ENCODE measurements around the gene ARRDC4.

ARRDC4 gene

DNA sequence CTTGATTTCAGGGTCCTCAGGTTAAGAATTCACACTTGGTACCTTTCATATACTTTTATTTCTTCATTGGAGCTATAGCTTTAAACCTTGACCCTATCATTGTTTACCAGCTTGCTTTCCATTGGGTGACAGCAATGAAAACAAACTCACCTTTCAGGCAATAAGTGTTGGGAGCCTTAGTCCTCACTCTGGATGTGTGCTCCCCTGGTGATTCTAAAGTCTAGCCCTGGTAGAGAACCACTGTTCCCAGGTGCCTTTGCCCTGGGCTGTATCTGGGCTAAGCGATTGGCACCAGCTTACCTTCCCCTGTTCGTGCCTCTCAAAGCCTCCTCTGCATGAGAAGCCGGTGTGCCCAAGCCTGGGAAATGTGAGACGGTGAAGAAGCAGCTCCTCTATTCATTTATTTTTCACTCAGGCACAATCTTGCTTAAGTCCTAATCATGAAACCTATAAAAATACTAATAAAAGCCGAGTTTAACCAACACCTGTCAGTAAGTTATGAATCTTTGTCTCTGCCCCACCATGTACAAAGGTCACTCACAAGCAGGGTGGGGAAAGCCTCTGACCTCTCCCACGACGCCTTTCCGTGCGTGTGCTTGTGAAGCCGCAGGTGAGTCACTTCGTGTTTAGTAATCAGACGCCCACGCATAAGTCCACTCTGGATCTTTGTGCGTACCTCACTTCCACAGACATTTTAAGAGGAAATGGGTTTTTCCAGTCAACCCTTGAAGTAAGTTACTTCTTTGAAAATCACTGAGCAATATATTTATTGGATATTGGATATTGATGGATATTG lies 12.8 kb upstream of the ARRDC4 start:
- Histone ChIP-seq H3K27me3 (ENCODE audit: low read depth, low read length) (no peaks in the 10 kb centered on the region), H3K4me3 (ENCODE audit: low read depth in 1 of 2, low read length in 2 of 2) (peak overlapping the region in 1 of 2 donors; percentile 17), H3K9me3 (ENCODE audit: control insufficient read depth in 1 of 2, low read length in 2 of 2) (no peaks in the 10 kb centered on the region), H3K36me3 (ENCODE audit: control insufficient read depth in 1 of 2, insufficient read depth in 2 of 2, low read length in 2 of 2) (no peaks in the 10 kb centered on the region), H3K27ac (ENCODE audit: low read length) (no peak overlapping the region), H3K4me1 (ENCODE audit: control insufficient read depth in 1 of 2, insufficient read depth in 2 of 2, low read length in 2 of 2) (no peaks in the 10 kb centered on the region)

DNA sequence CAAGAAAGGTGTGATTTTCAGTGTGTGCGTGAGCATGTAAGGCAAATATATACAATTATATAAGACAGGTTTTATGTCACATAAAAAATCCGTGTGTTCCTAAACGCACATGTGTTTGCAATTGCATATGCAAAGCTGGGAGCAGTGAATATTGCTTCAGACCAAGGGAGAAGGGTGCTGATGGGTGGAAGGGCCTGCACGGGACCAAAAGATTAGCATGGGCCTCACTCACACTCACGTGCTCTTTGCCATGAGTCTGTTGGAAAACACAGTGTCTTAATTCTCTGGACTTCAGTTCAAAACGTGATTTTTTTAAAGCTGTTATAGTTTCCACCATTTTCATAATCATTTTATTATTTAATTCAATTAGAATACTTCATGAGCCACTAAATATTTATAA lies 7.2 kb upstream of the ARRDC4 start:
- H3K27ac ChIP-seq (ENCODE audit: low read length): no peak overlapping the region
- no peaks in the 10 kb centered on the region for H3K36me3 ChIP-seq (ENCODE audit: control insufficient read depth in 1 of 2, insufficient read depth in 2 of 2, low read length in 2 of 2)
- no peaks in the 10 kb centered on the region for H3K4me1 ChIP-seq (ENCODE audit: control insufficient read depth in 1 of 2, insufficient read depth in 2 of 2, low read length in 2 of 2)
- no peaks in the 10 kb centered on the region for H3K27me3 ChIP-seq (ENCODE audit: low read depth, low read length)
- H3K4me3 ChIP-seq (ENCODE audit: low read depth in 1 of 2, low read length in 2 of 2): no peak overlapping the region
- H3K9me3 ChIP-seq (ENCODE audit: control insufficient read depth in 1 of 2, low read length in 2 of 2): no peaks in the 10 kb centered on the region

DNA sequence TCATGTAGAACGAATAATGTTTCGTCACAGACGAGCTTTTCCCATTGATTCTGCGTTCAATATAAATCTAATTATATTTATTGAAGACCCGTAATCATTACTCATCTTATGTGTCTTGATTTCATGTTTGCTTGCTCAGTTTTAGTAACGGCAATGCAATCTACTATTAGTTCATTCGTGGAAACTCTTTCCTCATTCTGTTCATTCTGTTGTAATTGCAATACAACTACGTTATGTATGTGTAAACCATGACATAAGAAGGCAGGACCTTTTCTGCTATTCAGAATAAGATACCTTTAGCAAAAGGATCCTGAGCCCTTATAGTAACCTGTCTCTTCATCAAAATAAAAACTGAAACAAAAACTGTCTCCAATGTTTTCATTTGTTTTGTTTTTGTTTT lies 6.8 kb upstream of the ARRDC4 start:
- H3K27me3 ChIP-seq (ENCODE audit: low read depth, low read length): no peaks in the 10 kb centered on the region
- no peak overlapping the region for H3K4me3 ChIP-seq (ENCODE audit: low read depth in 1 of 2, low read length in 2 of 2)
- H3K36me3 ChIP-seq (ENCODE audit: control insufficient read depth in 1 of 2, insufficient read depth in 2 of 2, low read length in 2 of 2): no peaks in the 10 kb centered on the region
- H3K27ac ChIP-seq (ENCODE audit: low read length): no peak overlapping the region
- no peaks in the 10 kb centered on the region for H3K9me3 ChIP-seq (ENCODE audit: control insufficient read depth in 1 of 2, low read length in 2 of 2)
- H3K4me1 ChIP-seq (ENCODE audit: control insufficient read depth in 1 of 2, insufficient read depth in 2 of 2, low read length in 2 of 2): no peaks in the 10 kb centered on the region

DNA sequence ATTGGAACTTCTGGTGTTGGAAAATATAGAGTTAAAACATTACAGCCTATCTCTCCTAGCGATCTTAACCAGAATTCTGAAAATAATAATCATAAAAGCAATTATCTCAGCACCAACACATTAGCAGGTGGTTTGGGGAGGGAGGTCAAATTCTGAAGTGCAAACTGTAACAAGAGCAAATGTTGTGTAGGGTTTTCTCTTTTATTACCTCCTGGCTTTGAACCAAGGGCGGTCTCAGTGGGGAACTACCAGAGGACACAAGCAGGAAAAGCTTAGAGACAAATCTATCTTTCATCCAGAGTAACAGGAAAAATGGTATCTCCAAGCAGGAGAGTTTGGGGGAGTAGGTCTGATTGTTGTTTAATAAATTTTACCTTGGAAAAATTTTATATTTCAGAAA lies 5.5 kb upstream of the ARRDC4 start:
- no peaks in the 10 kb centered on the region for H3K36me3 ChIP-seq (ENCODE audit: control insufficient read depth in 1 of 2, insufficient read depth in 2 of 2, low read length in 2 of 2)
- no peak overlapping the region for H3K27ac ChIP-seq (ENCODE audit: low read length)
- no peaks in the 10 kb centered on the region for H3K27me3 ChIP-seq (ENCODE audit: low read depth, low read length)
- H3K4me3 ChIP-seq (ENCODE audit: low read depth in 1 of 2, low read length in 2 of 2): no peak overlapping the region
- no peaks in the 10 kb centered on the region for H3K4me1 ChIP-seq (ENCODE audit: control insufficient read depth in 1 of 2, insufficient read depth in 2 of 2, low read length in 2 of 2)
- H3K9me3 ChIP-seq (ENCODE audit: control insufficient read depth in 1 of 2, low read length in 2 of 2): no peaks in the 10 kb centered on the region

DNA sequence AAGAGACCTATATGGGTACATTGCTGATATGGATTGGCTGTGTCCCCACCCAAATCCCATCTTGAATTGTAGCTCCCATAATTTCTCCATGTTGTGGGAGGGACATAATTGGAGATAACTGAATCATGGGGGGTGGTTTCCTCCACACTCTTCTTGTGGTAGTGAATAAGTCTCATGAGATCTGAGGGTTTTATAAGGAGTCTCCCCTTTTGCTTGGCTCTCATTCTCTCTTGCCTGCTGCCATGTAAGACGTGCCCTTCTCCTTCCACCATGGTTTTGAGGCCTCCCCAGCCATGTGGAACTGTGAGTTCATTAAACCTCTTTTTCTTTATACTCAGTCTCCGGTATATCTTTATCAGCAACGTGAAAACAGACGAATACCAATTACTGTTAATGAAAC lies 5.0 kb upstream of the ARRDC4 start:
- no peaks in the 10 kb centered on the region for H3K4me1 ChIP-seq (ENCODE audit: control insufficient read depth in 1 of 2, insufficient read depth in 2 of 2, low read length in 2 of 2)
- H3K36me3 ChIP-seq (ENCODE audit: control insufficient read depth in 1 of 2, insufficient read depth in 2 of 2, low read length in 2 of 2): no peaks in the 10 kb centered on the region
- no peak overlapping the region for H3K27ac ChIP-seq (ENCODE audit: low read length)
- no peaks in the 10 kb centered on the region for H3K27me3 ChIP-seq (ENCODE audit: low read depth, low read length)
- no peak overlapping the region for H3K4me3 ChIP-seq (ENCODE audit: low read depth in 1 of 2, low read length in 2 of 2)
- no peaks in the 10 kb centered on the region for H3K9me3 ChIP-seq (ENCODE audit: control insufficient read depth in 1 of 2, low read length in 2 of 2)

DNA sequence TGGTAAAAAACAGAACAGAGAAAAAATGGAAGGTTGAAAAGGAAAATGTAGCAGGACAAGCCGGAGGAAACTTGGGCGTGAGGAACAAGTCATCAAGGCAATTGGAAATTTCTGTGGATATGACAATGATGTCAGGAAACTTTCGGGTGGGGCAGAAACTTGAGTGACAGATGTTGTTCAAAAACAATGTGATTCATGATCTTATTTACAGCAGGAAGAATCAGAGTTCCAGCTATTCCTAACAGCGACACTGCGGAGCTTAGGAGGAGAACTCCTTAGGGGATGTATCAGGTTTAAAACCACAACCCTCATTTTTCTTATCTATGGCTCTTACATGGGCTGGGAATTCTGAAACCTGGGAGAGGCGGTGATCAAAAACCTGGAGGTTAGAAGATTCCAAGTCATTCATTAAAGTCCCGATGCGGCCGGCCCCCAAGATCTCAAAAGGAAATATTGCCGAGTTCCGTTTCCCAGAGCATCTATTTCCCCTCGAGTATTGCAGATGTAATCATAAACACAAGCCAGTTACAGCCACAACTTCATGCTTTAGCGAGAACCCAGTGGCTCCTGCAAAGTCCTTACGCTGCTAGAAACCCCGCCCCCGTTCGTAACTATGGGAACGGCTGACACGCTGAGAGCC lies 659 bp upstream of the ARRDC4 start:
- no peaks in the 10 kb centered on the region for H3K36me3 ChIP-seq (ENCODE audit: control insufficient read depth in 1 of 2, insufficient read depth in 2 of 2, low read length in 2 of 2)
- peaks cover 6 to 10% of the 10 kb centered on the region in 2 donors for H3K4me1 ChIP-seq (ENCODE audit: control insufficient read depth in 1 of 2, insufficient read depth in 2 of 2, low read length in 2 of 2)
- peak overlapping the region; percentile 54 to 71 for H3K4me3 ChIP-seq (ENCODE audit: low read depth in 1 of 2, low read length in 2 of 2)
- no peaks in the 10 kb centered on the region for H3K9me3 ChIP-seq (ENCODE audit: control insufficient read depth in 1 of 2, low read length in 2 of 2)
- no peaks in the 10 kb centered on the region for H3K27me3 ChIP-seq (ENCODE audit: low read depth, low read length)
- H3K27ac ChIP-seq (ENCODE audit: low read length): peak overlapping the region; percentile 56

DNA sequence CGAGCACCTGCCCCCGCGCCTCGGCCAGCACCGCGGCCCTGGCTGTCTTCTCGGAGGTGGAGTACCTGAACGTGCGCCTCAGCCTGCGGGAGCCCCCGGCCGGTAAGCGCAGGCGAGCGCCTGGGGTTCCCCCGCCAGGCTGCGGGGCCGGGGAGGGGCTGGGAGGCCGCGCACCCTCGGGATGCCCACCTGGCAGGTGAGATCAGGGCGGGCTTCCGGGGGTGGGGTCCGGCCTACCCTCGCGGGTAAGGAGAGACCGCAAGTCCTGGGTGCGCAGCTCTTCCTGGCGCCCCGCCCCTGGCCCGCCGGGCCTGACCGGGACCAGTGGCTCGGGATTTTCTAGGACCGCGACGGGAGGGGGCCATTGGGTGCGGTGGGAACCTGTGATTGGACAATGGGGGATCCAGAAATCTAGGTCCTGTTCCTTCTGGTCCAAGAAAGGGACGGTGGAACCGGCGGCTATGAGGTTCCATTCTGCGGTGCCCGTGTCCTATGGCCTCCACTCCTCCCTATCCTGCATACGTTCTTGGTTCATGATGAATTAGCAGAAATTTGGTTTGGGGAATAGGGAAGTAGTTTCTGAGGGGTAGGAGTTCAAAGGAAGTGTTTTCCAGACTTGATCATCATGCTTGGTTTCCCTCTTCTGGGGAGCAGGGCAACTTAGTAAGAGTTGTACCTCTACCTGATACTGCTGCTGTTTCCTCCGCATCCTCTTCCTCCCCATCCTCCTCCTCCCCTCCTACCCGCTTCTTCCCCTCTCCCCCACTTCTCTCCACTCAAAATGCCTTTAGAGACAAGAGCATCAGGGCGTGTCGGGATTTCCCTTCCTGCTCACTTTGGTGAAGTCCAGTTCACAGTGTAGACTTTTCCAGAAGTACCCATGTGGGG lies 808 bp downstream of the ARRDC4 start:
- H3K27ac ChIP-seq (ENCODE audit: low read length): peak overlapping the region; percentile 57
- no peaks in the 10 kb centered on the region for H3K9me3 ChIP-seq (ENCODE audit: control insufficient read depth in 1 of 2, low read length in 2 of 2)
- H3K27me3 ChIP-seq (ENCODE audit: low read depth, low read length): no peaks in the 10 kb centered on the region
- peak overlapping the region; percentile 71 to 77 for H3K4me3 ChIP-seq (ENCODE audit: low read depth in 1 of 2, low read length in 2 of 2)
- H3K4me1 ChIP-seq (ENCODE audit: control insufficient read depth in 1 of 2, insufficient read depth in 2 of 2, low read length in 2 of 2): peaks cover 11 to 19% of the 10 kb centered on the region in 2 donors
- H3K36me3 ChIP-seq (ENCODE audit: control insufficient read depth in 1 of 2, insufficient read depth in 2 of 2, low read length in 2 of 2): peaks cover 0 to 5% of the 10 kb centered on the region in 2 donors

DNA sequence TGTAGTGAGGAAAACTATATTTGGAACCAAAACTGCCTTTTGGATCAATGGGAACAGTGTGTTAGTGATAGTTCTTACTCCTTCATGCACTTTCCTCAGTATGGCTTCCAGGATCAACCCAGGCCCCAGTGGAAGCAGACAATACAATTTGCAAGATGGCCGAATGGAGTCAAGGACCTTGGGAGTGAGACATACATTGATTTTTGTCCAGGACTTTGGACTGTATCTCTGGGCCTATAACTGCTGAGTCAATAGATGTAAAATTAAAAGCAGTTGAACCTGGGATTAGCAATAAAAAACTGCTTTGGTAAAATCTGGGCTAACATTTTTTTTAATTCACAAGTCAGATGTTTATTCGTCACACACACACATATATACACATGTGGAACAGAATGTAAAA lies 1.8 kb downstream of the ARRDC4 start:
- H3K27ac ChIP-seq (ENCODE audit: low read length): peak overlapping the region; percentile 50
- H3K4me3 ChIP-seq (ENCODE audit: low read depth in 1 of 2, low read length in 2 of 2): peak overlapping the region; percentile 71 to 77
- peaks cover 12 to 25% of the 10 kb centered on the region in 2 donors for H3K4me1 ChIP-seq (ENCODE audit: control insufficient read depth in 1 of 2, insufficient read depth in 2 of 2, low read length in 2 of 2)
- peaks cover 0 to 5% of the 10 kb centered on the region in 2 donors for H3K36me3 ChIP-seq (ENCODE audit: control insufficient read depth in 1 of 2, insufficient read depth in 2 of 2, low read length in 2 of 2)
- H3K27me3 ChIP-seq (ENCODE audit: low read depth, low read length): no peaks in the 10 kb centered on the region
- no peaks in the 10 kb centered on the region for H3K9me3 ChIP-seq (ENCODE audit: control insufficient read depth in 1 of 2, low read length in 2 of 2)

DNA sequence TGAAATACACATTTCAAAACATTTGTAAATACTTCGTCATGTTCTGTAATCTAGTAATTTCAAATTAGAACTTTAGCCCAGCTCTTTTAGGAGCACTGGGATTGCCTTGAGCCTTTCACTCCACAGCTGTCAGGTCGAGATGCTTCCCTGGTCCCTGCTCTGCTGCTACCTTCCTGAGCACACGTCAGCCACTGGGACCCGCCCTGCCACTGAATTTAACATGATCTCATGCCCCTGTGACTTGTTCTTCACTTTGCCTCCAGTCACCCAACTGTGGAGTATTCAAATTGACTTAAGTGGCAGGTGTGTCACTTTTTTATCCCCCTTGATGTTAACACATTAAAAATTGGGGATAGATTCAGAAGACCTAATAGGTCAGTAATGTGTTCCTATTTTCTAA lies 3.3 kb downstream of the ARRDC4 start:
- Histone ChIP-seq H3K36me3 (ENCODE audit: control insufficient read depth in 1 of 2, insufficient read depth in 2 of 2, low read length in 2 of 2) (peaks cover 0 to 7% of the 10 kb centered on the region in 2 donors), H3K27me3 (ENCODE audit: low read depth, low read length) (no peaks in the 10 kb centered on the region), H3K9me3 (ENCODE audit: control insufficient read depth in 1 of 2, low read length in 2 of 2) (no peaks in the 10 kb centered on the region), H3K27ac (ENCODE audit: low read length) (no peak overlapping the region), H3K4me3 (ENCODE audit: low read depth in 1 of 2, low read length in 2 of 2) (peak overlapping the region in 1 of 2 donors; percentile 77), H3K4me1 (ENCODE audit: control insufficient read depth in 1 of 2, insufficient read depth in 2 of 2, low read length in 2 of 2) (peaks cover 12 to 25% of the 10 kb centered on the region in 2 donors)

DNA sequence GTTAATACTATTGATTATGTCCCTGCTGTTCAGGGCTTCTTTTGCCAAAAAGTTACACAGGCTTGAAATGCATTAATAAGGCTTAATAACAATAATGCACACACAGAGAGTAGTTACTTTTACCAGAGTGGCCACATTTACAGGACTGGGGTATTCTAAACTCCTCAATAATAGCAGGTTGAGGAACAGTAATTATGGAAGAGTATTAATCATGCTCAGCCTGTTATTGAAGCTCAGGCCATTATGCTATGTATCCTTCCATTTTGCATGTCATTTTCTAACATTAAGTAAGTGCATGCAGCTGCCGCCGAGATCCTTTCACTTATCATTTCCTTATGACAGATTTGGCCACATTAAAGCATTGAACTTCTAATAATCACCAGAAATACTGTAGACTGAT lies 5.7 kb downstream of the ARRDC4 start:
- Histone ChIP-seq H3K9me3 (ENCODE audit: control insufficient read depth in 1 of 2, low read length in 2 of 2) (no peaks in the 10 kb centered on the region), H3K4me1 (ENCODE audit: control insufficient read depth in 1 of 2, insufficient read depth in 2 of 2, low read length in 2 of 2) (peaks cover 12 to 25% of the 10 kb centered on the region in 2 donors), H3K27me3 (ENCODE audit: low read depth, low read length) (no peaks in the 10 kb centered on the region), H3K36me3 (ENCODE audit: control insufficient read depth in 1 of 2, insufficient read depth in 2 of 2, low read length in 2 of 2) (peaks cover 14 to 30% of the 10 kb centered on the region in 2 donors), H3K27ac (ENCODE audit: low read length) (no peak overlapping the region), H3K4me3 (ENCODE audit: low read depth in 1 of 2, low read length in 2 of 2) (no peak overlapping the region)

All from muscle layer of duodenum (tissue), 2 donors.